Caco-2 (cell line): ENCODE results near the gene RAMP1. TPM values are rescaled to one million over a fixed set of nuclear protein-coding genes. Genes with fewer than 3 reads are reported as not detected.

ENCODE experiments used
- Bru-seq: library from RNA; stranded (reverse); fragments of 400-500 nt; gene quantifications from one replicate; lab custom pipeline; 2021; lab: Mats Ljungman, UMichigan
- BruChase-seq, 2 experiments: library from RNA; stranded (reverse); fragments of 400-500 nt; gene quantifications; one replicate each; lab custom pipeline; 2021; lab: Mats Ljungman, UMichigan
- BruUV-seq: library from RNA; stranded (reverse); fragments of 400-500 nt; replicated peaks from 2 replicates; lab custom pipeline; 2021; lab: Mats Ljungman, UMichigan
- CTCF ChIA-PET: fragments of 300-600 bp; sonication (Branson Sonifier 250); formaldehyde crosslinking; loops from one replicate; lab custom pipeline; 2022; ENCODE audit warnings: antibody characterized with exemption; lab: Charles Lee
- POLR2A ChIA-PET: fragments of 300-600 bp; sonication (Branson Sonifier 250); formaldehyde crosslinking; loops from one replicate; lab custom pipeline; 2022; ENCODE audit warnings: antibody characterized with exemption; lab: Charles Lee
- DNase-seq, 2 experiments: peaks; one replicate each; pipeline versions ENCODE4 v3.0.0 to v3.0.0-alpha.2; 2020 to 2022
- H3K27me3 ChIP-seq: replicated peaks from 2 replicates; pipeline ENCODE4 v1.6.0; 2011; ENCODE audit warnings: low read length; ENCODE audit not compliant: control insufficient read depth, insufficient read depth
- H3K36me3 ChIP-seq: 2 replicates; pipeline ENCODE4 v1.5.1; 2011; ENCODE audit warnings: low read length; ENCODE audit not compliant: control insufficient read depth, insufficient read depth
- H3K4me1 ChIP-seq: fragments of 250-450 bp; sonication (Bioruptor Pico); 2 replicates; pipeline ENCODE4 v1.5.1; 2020; ENCODE audit warnings: mild to moderate bottlenecking
- H3K4me3 ChIP-seq: 2 replicates; pipeline ENCODE4 v1.5.1; 2011; ENCODE audit warnings: low read depth, mild to moderate bottlenecking, control low read depth, low read length
- H3K9me3 ChIP-seq: fragments of 250-450 bp; sonication (Bioruptor Pico); 2 replicates; pipeline ENCODE4 v1.5.1; 2020; ENCODE audit warnings: mild to moderate bottlenecking, moderate library complexity
- H3K27ac Mint-ChIP-seq: one replicate; pipeline ENCODE4 v1.8.0; 2022; ENCODE audit warnings: mixed read lengths; ENCODE audit not compliant: unreplicated experiment
- H3K27me3 Mint-ChIP-seq: one replicate; pipeline ENCODE4 v1.8.0; 2022; ENCODE audit warnings: mixed read lengths; ENCODE audit not compliant: insufficient read depth, unreplicated experiment
- H3K36me3 Mint-ChIP-seq: one replicate; pipeline ENCODE4 v1.8.0; 2022; ENCODE audit warnings: mild to moderate bottlenecking, mixed read lengths; ENCODE audit not compliant: insufficient read depth, unreplicated experiment
- H3K4me1 Mint-ChIP-seq: one replicate; pipeline ENCODE4 v1.8.0; 2022; ENCODE audit warnings: low read depth, mixed read lengths; ENCODE audit not compliant: unreplicated experiment
- H3K4me3 Mint-ChIP-seq: one replicate; pipeline ENCODE4 v1.8.0; 2022; ENCODE audit warnings: mild to moderate bottlenecking, moderate library complexity, mixed read lengths; ENCODE audit not compliant: unreplicated experiment
- H3K9me3 Mint-ChIP-seq: one replicate; pipeline ENCODE4 v1.8.0; 2022; ENCODE audit warnings: mixed read lengths; ENCODE audit not compliant: unreplicated experiment
- CTCF ChIP-seq, 2 experiments: fragments of 200-600 bp in 1 of 2; IDR thresholded peaks; 1 replicate in 1 of 2; 2 replicates in 1 of 2; pipeline versions ENCODE4 v1.5.1 to v1.8.0; 2011 to 2022; ENCODE audit warnings: antibody characterized with exemption in 1 of 2, control low read depth in 1 of 2, inconsistent platforms in 1 of 2, low read depth in 1 of 2, low read length in 1 of 2, mild to moderate bottlenecking in 1 of 2, moderate library complexity in 1 of 2; ENCODE audit not compliant: insufficient read depth in 1 of 2, severe bottlenecking in 1 of 2, unreplicated experiment in 1 of 2
- intact Hi-C: fragments of 100-400 bp; cut with micrococcal nuclease; formaldehyde crosslinking; loops from one replicate; pipeline ENCODE4 v1.10.0; 2022; ENCODE audit not compliant: unreplicated experiment
- long read RNA-seq: library from polyadenylated mRNA; stranded (forward); transcript quantifications from one replicate; pipeline ENCODE4 v2.0.0, GENCODE V29; 2022
- total RNA-seq: library from RNA; stranded (reverse); gene quantifications from 2 replicates; pipeline ENCODE4 v1.2.3, GENCODE V29; 2022

RAMP1 gene
- total RNA-seq, result 1.6 and 2.2 TPM in 2 replicates
- Bru-seq, nascent RNA, result percentile 31 among the genes with signal in this experiment
- percentile 34 among the genes with signal in this experiment for BruChase-seq, experiment 1, labeled RNA remaining after a 2-hour chase
- BruChase-seq, experiment 2, labeled RNA remaining after a 6-hour chase, result percentile 34 among the genes with signal in this experiment
- long read RNA-seq, transcript RAMP1-201 (3 exons, 910 nt), result major isoform, 5 of 5 reads
- long read RNA-seq, partial matches to known transcripts, result 0 of 5 reads
- long read RNA-seq, other reads (novel, unspliced or antisense), result 0 of 5 reads

GRCh38 chr2:237859533-237860272 lies at the start of gene RAMP1:
Gene RAMP1 (plus strand): TSS chr2:237859623. CDS start chr2:237859676, 53 bp downstream.
- Mint-ChIP-seq H3K4me1 (peaks cover 6% of the 10 kb centered on the region), H3K27me3 (peaks cover 7% of the 10 kb centered on the region), H3K27ac (no peak within 1 kb of the TSS), H3K9me3 (no peaks in the 10 kb centered on the region), H3K36me3 (no peaks in the 10 kb centered on the region), H3K4me3 (peak within 1 kb of the TSS; percentile 67)
- H3K9me3 ChIP-seq, result no peaks in the 10 kb centered on the region
- TF ChIP-seq CTCF (IDR thresholded peaks at IDR 0.05; ENCODE audit: insufficient read depth in 1 of 2, low read depth in 1 of 2, low read length in 1 of 2, severe bottlenecking in 1 of 2, unreplicated experiment in 1 of 2), result no peak
- H3K27me3 ChIP-seq, result no peaks in the 10 kb centered on the region
- peaks cover 28% of the 10 kb centered on the region for H3K4me1 ChIP-seq
- intact Hi-C loops, result loop anchor here (2.0 to 10.0 kb wide), 3 partner anchors 243 to 403 kb away; partner anchors contain the start of gene ERFE
- H3K36me3 ChIP-seq, result no peaks in the 10 kb centered on the region
- no peak for DNase-seq
- peak within 1 kb of the TSS; percentile 44 for H3K4me3 ChIP-seq
- POLR2A ChIA-PET, result no interaction called here
- no TSS peak for BruUV-seq
- CTCF ChIA-PET, result interaction anchor here (0.6 kb wide), 1 partner anchor 417 kb away, joined by 3 read pairs; no protein-coding TSS in a partner anchor

- no peaks in the 10 kb centered on the region for H3K36me3 Mint-ChIP-seq
- Histone ChIP-seq H3K9me3 (no peaks in the 10 kb centered on the region), H3K4me1 (no peaks in the 10 kb centered on the region), H3K4me3 (no peak overlapping the region), H3K27me3 (no peaks in the 10 kb centered on the region), H3K36me3 (no peaks in the 10 kb centered on the region)
- intact Hi-C loops, result no loop called here
- CTCF ChIA-PET, result no interaction called here
- H3K4me1 Mint-ChIP-seq, result no peaks in the 10 kb centered on the region
- no peak overlapping the region for H3K27ac Mint-ChIP-seq
- BruUV-seq, result no TSS peak
- no peaks in the 10 kb centered on the region for H3K9me3 Mint-ChIP-seq
- POLR2A ChIA-PET, result no interaction called here
- DNase-seq, result no peak
- peaks cover 12% of the 10 kb centered on the region for H3K27me3 Mint-ChIP-seq
- no peak for TF ChIP-seq CTCF (IDR thresholded peaks at IDR 0.05; ENCODE audit: insufficient read depth in 1 of 2, low read depth in 1 of 2, low read length in 1 of 2, severe bottlenecking in 1 of 2, unreplicated experiment in 1 of 2)
- H3K4me3 Mint-ChIP-seq, result no peak overlapping the region
These were observed 43.8 kb upstream of the RAMP1 start for GRCh38 chr2:237815637-237816036.

- no peak for TF ChIP-seq CTCF (IDR thresholded peaks at IDR 0.05; ENCODE audit: insufficient read depth in 1 of 2, low read depth in 1 of 2, low read length in 1 of 2, severe bottlenecking in 1 of 2, unreplicated experiment in 1 of 2)
- Histone ChIP-seq H3K36me3 (no peaks in the 10 kb centered on the region), H3K4me3 (no peak overlapping the region), H3K9me3 (no peaks in the 10 kb centered on the region), H3K4me1 (no peaks in the 10 kb centered on the region), H3K27me3 (no peaks in the 10 kb centered on the region)
- no peak overlapping the region for H3K4me3 Mint-ChIP-seq
- intact Hi-C loops, result no loop called here
- no TSS peak for BruUV-seq
- H3K27ac Mint-ChIP-seq, result no peak overlapping the region
- ChIA-PET POLR2A (no interaction called here), CTCF (no interaction called here)
- peaks cover 12% of the 10 kb centered on the region for H3K27me3 Mint-ChIP-seq
- no peak for DNase-seq
- H3K4me1 Mint-ChIP-seq, result no peaks in the 10 kb centered on the region
- no peaks in the 10 kb centered on the region for H3K36me3 Mint-ChIP-seq
- H3K9me3 Mint-ChIP-seq, result no peaks in the 10 kb centered on the region
These were observed 42.9 kb upstream of the RAMP1 start for GRCh38 chr2:237816531-237816930.
